Measurements from ENCODE around the gene OCEL1. TPM values are rescaled to one million over a fixed set of nuclear protein-coding genes. Genes with fewer than 3 reads are reported as not detected.
"Not testable (repeated sequence)": the region's sequence is repeated elsewhere in the genome, so short reads cannot be mapped to it uniquely, and the experiment has no call there.

OCEL1 gene
- polyA plus RNA-seq, 3 donors: 21.4 to 46.4 (median 30.6) TPM

DNA sequence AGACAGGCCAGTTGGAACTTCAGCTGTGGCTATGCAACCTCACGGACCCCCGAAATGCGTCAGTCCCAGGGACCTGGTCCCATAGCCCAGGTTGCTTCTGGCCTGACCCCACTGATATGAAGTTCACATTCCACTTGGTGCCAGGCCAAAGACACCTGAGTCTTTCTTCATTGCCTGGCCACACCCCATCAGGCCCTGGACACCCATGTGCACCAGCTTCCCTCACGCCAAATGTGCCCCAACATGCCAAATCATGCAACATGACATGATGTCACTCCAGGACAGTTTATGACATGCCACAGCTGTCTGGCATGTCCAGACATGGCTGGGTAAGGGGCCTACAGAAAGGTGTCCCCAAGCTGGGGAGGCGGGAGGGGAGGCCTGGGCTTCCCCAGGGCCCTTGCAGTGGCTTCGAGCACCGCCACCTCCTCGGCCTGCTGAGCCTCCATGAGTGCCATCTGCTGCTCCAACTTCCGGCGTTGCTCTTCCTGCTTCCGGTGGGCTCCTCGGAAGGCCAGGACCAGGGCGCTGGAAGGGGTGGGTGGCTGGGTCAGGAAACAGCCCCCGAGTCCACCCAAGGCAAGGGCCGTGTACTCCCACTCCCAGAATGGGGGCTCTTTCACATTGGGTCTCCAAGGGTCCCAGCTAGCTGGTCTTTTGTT is 24.0 kb downstream of the OCEL1 start:
- no peak overlapping the region for H3K27ac ChIP-seq (ENCODE audit: low read depth, low read length)
- WGBS, 3 donors: 68 to 94% (median 82%) methylated on average over 15 of the region's 15 CpGs

DNA sequence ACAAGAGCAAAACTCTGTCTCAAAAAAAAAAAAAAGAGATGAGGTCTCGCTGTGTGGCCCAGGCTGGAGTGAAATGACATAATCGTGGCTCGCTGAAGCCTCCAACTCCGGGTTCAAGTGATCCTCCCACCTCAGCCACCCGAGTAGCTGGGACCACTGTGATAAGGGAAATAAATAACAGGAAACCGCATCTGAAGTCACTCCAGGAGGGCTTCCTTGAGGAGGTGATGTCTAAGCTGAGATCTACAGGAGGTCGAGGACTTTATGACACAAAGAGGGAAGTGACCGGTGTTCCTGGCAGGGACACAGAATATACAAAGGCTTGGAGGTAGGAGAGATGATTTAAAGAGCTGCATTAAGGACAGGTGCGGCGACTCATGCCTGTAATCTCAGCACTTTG is 28.6 kb downstream of the OCEL1 start:
- WGBS, 3 donors: 82 to 89% (median 82%) methylated on average over 10 of the region's 10 CpGs
- no peak overlapping the region for H3K27ac ChIP-seq (ENCODE audit: low read depth, low read length)

DNA sequence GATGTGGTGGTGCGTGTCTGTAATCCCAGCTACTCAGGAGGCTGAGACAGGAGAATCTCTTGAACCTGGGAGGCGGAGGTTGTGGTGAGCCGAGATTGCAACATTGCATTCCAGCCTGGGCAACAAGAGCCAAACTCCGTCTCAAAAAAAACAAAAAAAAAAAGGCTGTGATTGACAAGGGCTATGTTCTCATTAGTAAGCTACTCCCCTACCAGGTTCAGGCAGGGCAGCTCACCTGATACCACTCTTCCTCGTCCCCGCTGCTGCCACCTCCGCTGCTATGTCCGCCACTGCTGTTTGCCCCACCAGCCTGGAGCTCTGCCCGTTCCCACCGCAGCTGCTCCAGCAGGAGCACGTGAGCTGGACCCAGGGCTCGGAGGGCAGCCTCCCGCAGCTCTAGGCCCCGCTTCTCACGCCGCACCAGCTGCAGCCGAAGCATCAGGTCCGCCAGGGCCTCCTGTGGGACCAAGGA is 29.2 kb downstream of the OCEL1 start:
- WGBS, 3 donors: 57 to 79% (median 76%) methylated on average over 18 of the region's 18 CpGs
- H3K27ac ChIP-seq (ENCODE audit: low read depth, low read length): no peak overlapping the region

DNA sequence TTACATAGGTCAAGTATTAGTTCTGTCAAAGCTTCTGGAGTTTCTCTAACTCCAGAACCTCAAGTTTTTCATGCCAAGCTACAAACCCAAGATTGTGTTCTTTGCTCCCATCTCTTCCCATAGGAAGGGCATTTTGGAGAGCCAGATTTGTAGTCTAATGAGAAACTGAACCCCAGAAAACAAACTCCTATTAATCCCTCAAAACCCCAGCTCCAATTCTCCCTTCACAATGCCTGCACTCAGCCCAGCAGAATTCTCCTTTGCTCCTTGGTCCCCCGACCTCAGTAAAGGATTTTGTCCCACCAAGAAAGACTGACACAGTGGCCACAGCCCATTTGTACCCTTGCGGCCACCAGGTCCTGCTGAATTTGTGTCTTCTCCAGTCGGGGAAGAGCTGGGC is 30.1 kb downstream of the OCEL1 start:
- 78 to 87% (median 81%) methylated on average over 3 of the region's 3 CpGs for WGBS, 3 donors
- H3K27ac ChIP-seq (ENCODE audit: low read depth, low read length): no peak overlapping the region

DNA sequence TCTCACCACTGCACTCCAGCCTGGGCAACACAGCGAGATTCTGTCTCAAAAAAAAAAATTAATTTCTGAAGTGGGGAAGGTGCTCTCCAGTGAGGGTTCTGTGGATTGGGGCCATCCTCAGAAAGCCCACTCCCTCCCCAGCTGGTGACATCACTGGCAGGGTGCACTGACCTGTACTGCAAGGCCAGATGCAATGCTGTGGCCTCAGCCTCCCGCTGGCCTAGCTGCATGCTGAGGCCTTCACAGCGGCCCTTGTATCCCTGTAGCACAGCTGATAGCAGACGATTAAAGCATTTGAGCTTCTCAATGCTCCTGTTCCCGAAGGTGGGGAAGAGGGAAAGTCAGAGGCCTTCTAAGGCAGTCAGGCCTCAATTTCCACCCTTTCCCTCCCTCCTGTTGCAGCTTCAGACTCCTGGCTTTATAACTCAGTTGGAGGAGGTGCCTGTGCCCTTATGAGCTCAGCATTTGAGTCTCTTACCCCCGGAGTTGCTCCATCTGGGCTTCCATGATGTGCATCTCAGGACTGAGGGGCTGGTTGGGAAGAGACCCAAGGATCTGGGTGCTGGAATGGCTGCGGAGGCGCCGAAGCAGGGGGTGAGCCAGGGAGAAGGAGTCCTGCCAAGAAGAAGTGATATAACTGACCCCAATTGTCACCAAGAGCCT is 33.2 kb downstream of the OCEL1 start:
- 79 to 92% (median 91%) methylated on average over 9 of the region's 9 CpGs for WGBS, 3 donors

DNA sequence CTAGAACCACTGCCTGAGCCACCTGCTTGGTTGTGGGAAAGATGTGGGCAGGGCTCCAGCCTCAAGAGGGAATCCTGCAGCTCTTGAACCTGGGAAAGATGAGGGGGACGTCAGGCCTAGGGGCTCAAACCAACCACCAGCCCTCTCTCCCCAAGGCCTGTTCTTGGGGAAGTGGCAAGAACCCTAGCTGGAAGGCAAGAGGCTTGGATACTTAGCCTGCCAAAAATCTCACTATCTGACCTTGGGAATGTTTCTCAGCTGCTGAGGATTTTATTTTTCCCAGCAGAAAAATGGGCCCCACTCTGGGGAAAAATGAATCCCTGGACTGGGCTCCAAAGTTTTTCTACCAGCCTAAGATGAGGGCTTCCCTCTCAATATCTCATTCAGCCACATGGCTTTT is 33.9 kb downstream of the OCEL1 start:
- 56 to 95% (median 71%) methylated on average over 1 of the region's 1 CpG for WGBS, 3 donors
- no peak overlapping the region for H3K27ac ChIP-seq (ENCODE audit: low read depth, low read length)

More for the DNA sequence above, 33.2 kb downstream of the OCEL1 start:
- no peak overlapping the region for H3K27ac ChIP-seq (ENCODE audit: low read depth, low read length)

DNA sequence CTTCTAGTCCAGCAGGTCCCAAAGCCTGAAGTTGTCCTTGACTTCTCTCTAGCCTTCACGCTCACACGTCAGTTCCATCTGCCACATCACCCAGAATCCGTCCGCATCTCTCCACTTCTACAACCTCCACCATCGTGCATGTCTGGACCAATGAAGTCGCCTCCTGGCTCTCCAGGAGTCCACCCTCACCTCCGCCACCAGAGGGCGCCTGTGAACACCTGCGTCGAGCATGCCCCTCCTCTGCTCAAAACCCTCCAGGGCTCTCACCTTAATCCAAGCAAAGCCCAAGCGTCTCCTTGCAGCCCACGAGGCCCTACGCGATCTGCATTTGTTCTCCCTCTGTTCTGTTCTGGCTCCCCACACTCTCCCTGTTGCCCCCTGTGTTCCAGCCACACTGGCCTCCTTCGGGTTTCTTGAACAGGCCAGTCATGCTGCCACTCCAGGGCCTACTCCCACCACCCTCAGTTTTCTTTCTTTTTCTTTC is 34.9 kb downstream of the OCEL1 start:
- WGBS, 3 donors: 17 to 32% (median 24%) methylated on average over 15 of the region's 15 CpGs

DNA sequence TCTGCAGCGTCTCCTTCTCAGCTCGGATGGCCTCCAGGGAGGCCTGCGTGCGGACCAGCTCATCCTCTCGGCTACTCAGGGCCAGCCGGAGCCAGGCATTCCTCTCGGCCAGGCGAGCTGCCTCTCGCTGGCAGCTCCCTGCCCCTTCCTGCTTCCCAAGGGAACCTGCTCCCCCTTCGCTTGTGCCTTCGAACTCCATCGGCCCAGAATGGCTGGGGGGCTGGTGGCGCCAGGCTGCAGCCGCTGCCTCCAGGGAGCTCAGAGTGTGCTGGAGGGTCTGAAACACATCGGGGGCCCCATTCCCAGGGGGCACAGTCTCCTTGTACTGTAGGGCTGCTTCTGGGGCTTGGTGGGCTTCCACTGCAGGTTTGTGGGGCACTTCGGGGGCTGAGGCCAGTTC is 36.5 kb downstream of the OCEL1 start:
- WGBS, 3 donors: 60 to 70% (median 64%) methylated on average over 16 of the region's 16 CpGs

More for the DNA sequence above, 34.9 kb downstream of the OCEL1 start:
- H3K27ac ChIP-seq (ENCODE audit: low read depth, low read length): no peak overlapping the region

DNA sequence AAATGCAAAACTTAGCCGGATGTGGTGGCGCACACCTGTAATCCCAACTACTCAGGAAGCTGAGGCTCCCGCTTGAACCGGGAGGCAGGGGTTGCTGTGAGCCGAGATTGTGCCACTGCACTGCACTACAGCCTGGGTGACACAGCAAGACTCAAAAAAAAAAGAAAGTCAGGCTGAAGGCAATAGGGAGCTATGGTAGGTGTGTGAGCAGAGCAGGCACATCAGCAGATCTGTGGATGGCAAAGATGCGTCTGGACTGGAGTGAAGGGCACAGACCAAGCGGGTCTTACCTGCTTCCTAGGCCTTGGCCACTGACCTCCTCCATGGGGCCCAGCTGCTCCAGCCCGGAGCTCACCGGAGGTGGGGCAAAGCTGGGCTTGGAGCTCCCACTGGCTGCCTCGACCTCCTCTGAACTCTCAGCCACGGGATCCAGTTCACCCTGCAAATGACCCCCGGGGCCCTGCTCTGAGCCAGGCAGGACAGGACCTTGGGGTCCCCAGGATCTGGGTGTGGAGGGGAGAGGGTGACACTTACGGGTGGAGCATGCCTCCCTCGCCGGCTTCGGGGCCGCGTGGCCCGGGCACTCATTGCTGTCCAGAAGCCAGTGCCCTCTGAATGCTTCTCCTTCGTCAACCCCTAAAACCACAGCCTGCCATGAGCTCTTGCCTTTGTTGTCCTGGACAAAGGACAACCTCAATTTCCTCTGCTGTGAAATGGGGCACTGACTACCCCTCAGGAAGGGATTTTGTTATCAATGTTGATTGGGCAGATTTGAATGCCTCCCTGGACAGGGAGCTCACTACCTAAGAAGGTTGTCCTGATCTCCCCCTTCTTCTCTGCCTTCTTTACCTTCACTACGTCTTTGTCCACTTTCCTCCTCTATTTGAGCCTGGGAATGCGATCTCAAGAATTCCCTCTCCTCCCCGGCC is 38.0 kb downstream of the OCEL1 start:
- H3K27ac ChIP-seq (ENCODE audit: low read depth, low read length): no peak overlapping the region
- WGBS, 3 donors: 70 to 78% (median 71%) methylated on average over 23 of the region's 23 CpGs

More for the DNA sequence above, 36.5 kb downstream of the OCEL1 start:
- H3K27ac ChIP-seq (ENCODE audit: low read depth, low read length): no peak overlapping the region

DNA sequence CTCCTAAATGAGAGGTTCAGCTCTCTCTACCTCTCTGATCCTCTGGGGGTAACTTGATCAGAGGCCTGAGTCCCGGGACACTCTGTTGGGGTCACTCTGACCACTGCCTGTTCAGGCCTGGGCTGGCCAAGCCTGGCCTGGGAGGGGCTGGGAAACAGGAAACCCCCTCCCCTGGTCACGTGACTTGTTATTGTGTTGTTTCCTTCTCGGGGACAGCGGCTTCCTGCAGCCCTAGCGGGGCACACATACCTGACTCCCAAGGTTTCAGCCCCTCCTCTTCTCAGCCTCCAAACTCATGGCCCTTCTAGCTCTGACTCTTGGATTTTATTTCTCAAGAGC is 38.6 kb downstream of the OCEL1 start, which contains the start of gene USHBP1:
Gene USHBP1, minus strand, starts transcription at position 105 of the 339 bp plus-strand sequence. CDS start 446 bp downstream, outside the sequence.
- no peak within 1 kb of the TSS for H3K27ac ChIP-seq (ENCODE audit: low read depth, low read length)
- WGBS, 3 donors: 33 to 65% (median 43%) methylated on average over 5 of the region's 5 CpGs

DNA sequence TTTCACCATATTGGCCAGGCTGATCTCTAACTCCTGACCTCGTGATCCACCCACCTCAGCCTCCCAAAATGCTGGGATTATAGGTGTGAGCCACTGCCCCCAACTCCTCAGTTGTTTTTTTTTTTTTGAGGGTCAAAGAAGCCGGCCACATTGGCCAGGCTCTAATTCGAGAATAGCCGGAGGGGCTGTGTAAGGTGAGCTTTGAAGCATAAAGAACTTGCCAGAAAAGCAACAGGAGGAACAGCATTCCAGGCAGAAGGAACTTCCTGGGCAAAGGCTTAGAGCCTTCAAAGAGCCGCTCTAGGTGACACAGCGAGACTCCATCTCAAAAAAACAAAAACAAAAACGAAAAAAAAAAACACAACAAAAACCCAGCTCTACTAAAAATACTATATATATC is 40.0 kb downstream of the OCEL1 start:
- H3K27ac ChIP-seq (ENCODE audit: low read depth, low read length): no peak overlapping the region
- 91 to 93% (median 92%) methylated on average over 7 of the region's 7 CpGs for WGBS, 3 donors

DNA sequence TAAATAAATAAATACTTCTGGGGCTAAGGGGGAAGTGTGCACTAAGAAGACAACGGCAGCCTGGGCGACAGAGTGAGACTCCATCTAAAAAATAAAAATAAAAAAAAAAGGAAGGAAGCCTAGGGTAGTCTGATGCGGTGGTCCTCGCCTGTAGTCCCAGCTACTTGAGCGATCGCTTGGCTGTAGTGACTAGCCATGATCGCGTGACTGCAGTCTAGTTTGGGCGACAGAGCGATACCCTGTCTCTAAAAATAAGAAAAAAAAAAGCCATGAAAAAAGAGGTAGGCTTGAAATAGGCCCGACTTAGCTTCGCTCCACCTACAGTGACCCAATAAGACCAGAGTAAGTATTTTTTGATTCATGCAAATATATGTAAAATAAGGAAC is 40.6 kb downstream of the OCEL1 start:
- 49 to 74% (median 57%) methylated on average over 12 of the region's 12 CpGs for WGBS, 3 donors

DNA sequence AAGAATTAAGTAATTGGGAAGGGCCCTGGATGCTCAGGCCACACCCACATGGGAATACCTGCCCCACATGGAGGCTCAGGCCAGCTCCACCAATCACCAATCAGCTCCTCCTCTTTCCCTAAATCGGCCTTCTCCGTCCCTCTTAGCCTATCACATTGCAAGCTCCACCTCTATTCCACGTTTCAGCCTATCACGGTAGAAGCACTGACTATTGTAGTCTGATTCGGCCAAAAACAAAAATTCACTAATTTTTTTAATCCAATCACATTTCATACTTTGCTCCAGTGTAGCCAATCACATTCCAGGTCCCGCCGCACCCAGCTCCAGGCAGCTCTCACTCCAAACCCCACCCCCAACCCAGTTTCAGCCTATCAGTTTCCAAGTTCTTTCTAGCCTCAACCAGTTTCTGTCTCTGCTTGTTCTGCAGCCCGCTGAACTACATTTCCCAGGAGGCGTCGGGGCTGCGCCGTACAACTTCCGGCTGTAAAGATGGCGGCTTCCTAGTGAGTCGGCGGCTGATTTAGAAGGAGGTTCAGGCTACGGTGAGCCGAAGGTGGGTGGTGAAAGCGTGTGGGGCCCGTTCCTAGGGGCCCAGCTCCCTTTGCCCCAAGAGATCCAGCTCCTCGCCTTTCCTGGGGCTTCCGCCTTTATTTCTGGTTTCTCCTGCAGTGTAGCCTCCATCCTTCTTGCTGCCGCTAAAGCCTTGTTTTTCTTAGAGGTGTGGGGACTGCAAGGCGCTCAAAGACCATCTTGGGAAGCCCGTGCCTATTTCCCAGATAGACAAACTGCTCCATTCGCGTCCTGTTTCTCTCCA is 41.2 kb downstream of the OCEL1 start, which contains the start of gene BABAM1:
Gene BABAM1, plus strand, starts transcription at position 469 of the 814 bp plus-strand sequence. CDS start 1,364 bp downstream, outside the sequence.
- whole genome bisulfite sequencing, 3 donors: 0% methylated on average over 27 of the region's 27 CpGs

More for the DNA sequence above, 40.6 kb downstream of the OCEL1 start:
- H3K27ac ChIP-seq (ENCODE audit: low read depth, low read length): no peak overlapping the region

DNA sequence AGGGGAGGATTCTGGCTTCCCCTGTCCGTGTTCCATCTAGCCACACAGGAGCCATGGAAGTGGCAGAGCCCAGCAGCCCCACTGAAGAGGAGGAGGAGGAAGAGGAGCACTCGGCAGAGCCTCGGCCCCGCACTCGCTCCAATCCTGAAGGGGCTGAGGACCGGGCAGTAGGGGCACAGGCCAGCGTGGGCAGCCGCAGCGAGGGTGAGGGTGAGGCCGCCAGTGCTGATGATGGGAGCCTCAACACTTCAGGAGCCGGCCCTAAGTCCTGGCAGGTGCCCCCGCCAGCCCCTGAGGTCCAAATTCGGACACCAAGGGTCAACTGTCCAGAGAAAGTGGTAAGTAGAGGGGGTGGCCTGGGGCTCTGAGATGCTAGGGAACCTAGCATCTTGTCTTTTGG is 42.7 kb downstream of the OCEL1 start:
- H3K27ac ChIP-seq (ENCODE audit: low read depth, low read length): no peak overlapping the region
- WGBS, 3 donors: 94 to 96% (median 96%) methylated on average over 13 of the region's 13 CpGs

More for the DNA sequence above, 41.2 kb downstream of the OCEL1 start, which contains the start of gene BABAM1:
- no peak within 1 kb of the TSS for H3K27ac ChIP-seq (ENCODE audit: low read depth, low read length)

DNA sequence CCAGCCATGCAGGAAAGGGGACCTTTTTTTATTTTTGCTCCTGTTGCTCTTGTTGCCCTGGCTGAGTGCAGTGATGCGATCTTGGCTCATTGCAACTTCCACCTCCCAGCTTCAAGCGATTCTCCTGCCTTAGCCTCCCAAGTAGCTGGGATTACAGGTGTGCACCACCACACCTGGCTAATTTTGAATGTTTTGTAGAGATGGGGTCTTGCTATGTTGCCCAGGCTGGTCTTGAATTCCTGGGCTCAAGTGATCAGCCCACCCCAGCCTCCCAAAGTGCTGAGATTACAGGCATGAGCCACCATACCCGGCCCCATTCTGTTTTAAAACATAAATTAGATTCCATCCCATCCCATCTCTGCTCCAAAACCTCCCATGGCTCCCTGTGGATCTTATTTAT is 48.9 kb downstream of the OCEL1 start:
- 96 to 100% (median 96%) methylated on average over 3 of the region's 3 CpGs for WGBS, 3 donors
- not testable (repeated sequence) for H3K27ac ChIP-seq (ENCODE audit: low read depth, low read length)

DNA sequence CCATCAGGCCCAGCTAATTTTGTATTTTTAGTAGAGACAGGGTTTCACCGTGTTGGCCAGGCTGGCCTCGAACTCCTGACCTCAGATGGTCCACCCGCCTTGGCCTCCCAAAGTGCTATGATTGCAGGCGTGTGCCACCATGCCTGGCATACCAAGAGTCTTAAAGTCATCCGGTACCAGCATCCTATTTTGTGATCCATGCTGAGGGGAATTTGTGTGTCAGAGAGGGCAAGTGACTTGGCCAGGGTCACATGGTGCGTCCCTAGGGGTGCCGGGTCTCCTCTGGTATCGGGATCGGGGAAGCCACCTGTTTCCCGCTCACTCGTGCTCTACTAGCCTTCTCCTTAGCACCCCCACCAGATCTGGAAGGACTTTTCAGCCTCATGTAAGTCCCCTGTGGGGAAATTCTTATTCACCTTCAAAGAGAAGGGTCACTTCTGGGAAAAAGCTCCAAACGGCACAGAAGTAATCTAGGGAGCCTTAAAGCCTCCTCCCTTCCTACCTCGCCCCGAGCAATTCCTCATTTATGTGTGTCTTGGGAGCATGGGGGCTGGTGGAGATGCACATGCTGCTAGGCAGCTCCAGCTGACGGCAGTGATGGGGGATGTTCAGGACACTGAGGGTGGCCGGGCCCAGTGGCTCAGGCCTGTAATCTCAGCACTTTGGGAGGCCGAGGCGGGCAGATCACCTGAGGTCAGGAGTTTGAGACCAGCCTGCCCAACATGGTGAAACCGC is 49.6 kb downstream of the OCEL1 start:
- no peak overlapping the region for H3K27ac ChIP-seq (ENCODE audit: low read depth, low read length)
- WGBS, 3 donors: 91 to 94% (median 91%) methylated on average over 19 of the region's 19 CpGs

Data from adipose tissue (tissue), 3 donors.